ENCODE data around the gene CES1. TPM values are rescaled to one million over a fixed set of nuclear protein-coding genes. Genes with fewer than 3 reads are reported as not detected.
"Not testable (repeated sequence)": the region's sequence is repeated elsewhere in the genome, so short reads cannot be mapped to it uniquely, and the experiment has no call there.

Gene CES1
- total RNA-seq, 1 donor from 2014 or later = 6.1 TPM

- H3K9me3 ChIP-seq = no peaks in the 10 kb centered on the region
- DNase-seq (ENCODE audit: low spot score in 2 of 2) = no peak
- H3K4me1 ChIP-seq = no peaks in the 10 kb centered on the region
- H3K27ac ChIP-seq = no peak overlapping the region
- no peak for TF ChIP-seq CTCF (IDR thresholded peaks at IDR 0.05)
- no peaks in the 10 kb centered on the region for H3K27me3 ChIP-seq
- intact Hi-C loops (cut with DNase I) = no loop called here
- H3K4me3 ChIP-seq = no peak overlapping the region
- H3K36me3 ChIP-seq = no peaks in the 10 kb centered on the region
These were observed 2.1 kb downstream of the CES1 start for GRCh38 chr16:55830658-55831294.

- DNase-seq (ENCODE audit: low spot score in 2 of 2); H3K4me1 ChIP-seq; H3K4me3 ChIP-seq; H3K36me3 ChIP-seq; intact Hi-C loops (cut with DNase I); H3K27me3 ChIP-seq; H3K27ac ChIP-seq; H3K9me3 ChIP-seq: not testable (repeated sequence)
These were observed 3.7 kb downstream of the CES1 start for GRCh38 chr16:55829232-55829631.

- Histone ChIP-seq H3K36me3 (no peaks in the 10 kb centered on the region), H3K4me3 (no peak overlapping the region), H3K9me3 (no peaks in the 10 kb centered on the region), H3K27ac (no peak overlapping the region), H3K4me1 (no peaks in the 10 kb centered on the region), H3K27me3 (no peaks in the 10 kb centered on the region)
- no peak for TF ChIP-seq CTCF (IDR thresholded peaks at IDR 0.05)
- intact Hi-C loops (cut with DNase I) = no loop called here
- no peak for DNase-seq (ENCODE audit: low spot score in 2 of 2)
These were observed 4.2 kb downstream of the CES1 start for GRCh38 chr16:55828680-55829079.

GRCh38 chr16:55825115-55825728, 7.7 kb downstream of the CES1 start:
- no peaks in the 10 kb centered on the region for H3K27me3 ChIP-seq
- intact Hi-C loops (cut with DNase I) = no loop called here
- no peak overlapping the region for H3K4me3 ChIP-seq
- DNase-seq (ENCODE audit: low spot score in 2 of 2) = no peak
- TF ChIP-seq CTCF (IDR thresholded peaks at IDR 0.05) = no peak
- no peak overlapping the region for H3K27ac ChIP-seq
- H3K9me3 ChIP-seq = no peaks in the 10 kb centered on the region
- H3K36me3 ChIP-seq = no peaks in the 10 kb centered on the region
- no peaks in the 10 kb centered on the region for H3K4me1 ChIP-seq

GRCh38 chr16:55824473-55825000, 8.4 kb downstream of the CES1 start:
- H3K36me3 ChIP-seq = no peaks in the 10 kb centered on the region
- no peaks in the 10 kb centered on the region for H3K4me1 ChIP-seq
- TF ChIP-seq CTCF (IDR thresholded peaks at IDR 0.05) = no peak
- no peaks in the 10 kb centered on the region for H3K9me3 ChIP-seq
- no peak for DNase-seq (ENCODE audit: low spot score in 2 of 2)
- no peak overlapping the region for H3K27ac ChIP-seq
- no peaks in the 10 kb centered on the region for H3K27me3 ChIP-seq
- H3K4me3 ChIP-seq = no peak overlapping the region
- intact Hi-C loops (cut with DNase I) = no loop called here

GRCh38 chr16:55822280-55822810, 10.6 kb downstream of the CES1 start:
- no peaks in the 10 kb centered on the region for H3K36me3 ChIP-seq
- H3K9me3 ChIP-seq = no peaks in the 10 kb centered on the region
- no peak overlapping the region for H3K4me3 ChIP-seq
- no peak overlapping the region for H3K27ac ChIP-seq
- no peak for TF ChIP-seq CTCF (IDR thresholded peaks at IDR 0.05)
- H3K27me3 ChIP-seq = no peaks in the 10 kb centered on the region
- intact Hi-C loops (cut with DNase I) = no loop called here
- no peak for DNase-seq (ENCODE audit: low spot score in 2 of 2)
- no peaks in the 10 kb centered on the region for H3K4me1 ChIP-seq
